ENCODE results near the gene DNAH1.

Gene DNAH1

DNA sequence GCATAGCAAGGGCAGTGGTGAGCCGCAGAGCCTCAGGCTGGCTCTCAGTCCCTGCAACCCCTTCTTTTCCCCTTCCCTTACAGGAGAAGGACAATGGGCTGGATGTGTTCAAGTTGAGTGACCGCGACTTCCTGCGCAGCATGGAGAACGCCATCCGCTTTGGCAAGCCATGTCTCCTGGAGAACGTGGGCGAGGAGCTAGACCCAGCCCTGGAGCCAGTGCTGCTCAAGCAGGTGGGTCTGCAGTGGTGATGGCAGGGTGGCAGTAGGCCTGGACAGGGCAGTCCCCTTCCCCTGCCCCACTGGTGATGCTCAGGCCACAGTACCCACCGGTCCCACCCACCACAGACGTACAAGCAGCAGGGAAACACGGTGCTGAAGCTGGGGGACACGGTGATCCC lies 75.0 kb downstream of the DNAH1 start:
- DNase-seq (ENCODE audit: low spot score): no peak

DNA sequence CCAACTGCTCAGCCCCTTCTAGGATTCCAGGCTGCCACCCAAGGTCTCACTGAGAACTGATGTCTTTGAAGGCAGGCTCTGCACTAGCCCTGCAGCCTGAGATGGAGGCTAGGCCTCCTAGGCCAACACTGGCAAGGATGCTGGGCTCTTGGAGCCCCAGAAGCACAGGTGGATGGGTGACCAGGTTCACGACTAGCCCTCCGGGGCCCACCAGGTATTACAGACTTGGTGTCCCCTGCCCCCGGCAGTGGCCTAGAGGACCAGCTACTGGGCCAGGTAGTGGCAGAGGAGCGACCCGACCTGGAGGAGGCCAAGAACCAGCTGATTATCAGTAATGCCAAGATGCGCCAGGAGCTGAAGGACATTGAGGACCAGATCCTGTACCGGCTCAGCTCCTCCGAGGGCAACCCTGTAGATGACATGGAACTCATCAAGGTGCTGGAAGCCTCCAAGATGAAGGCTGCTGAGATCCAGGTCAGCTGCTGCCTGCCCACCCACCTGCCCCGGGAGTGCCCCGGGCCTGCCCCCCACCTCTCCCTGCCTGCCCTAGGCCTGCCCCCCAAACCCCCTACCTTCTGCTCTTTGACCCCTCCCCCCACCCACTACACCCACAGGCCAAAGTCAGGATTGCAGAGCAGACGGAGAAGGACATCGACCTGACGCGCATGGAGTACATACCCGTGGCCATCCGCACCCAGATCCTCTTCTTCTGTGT lies 76.3 kb downstream of the DNAH1 start:
- DNase-seq (ENCODE audit: low spot score): no peak

- no peak for DNase-seq (ENCODE audit: low spot score)
These were observed 77.2 kb downstream of the DNAH1 start for GRCh38 chr3:52393131-52393807.

GRCh38 chr3:52393959-52394670 lies 78.0 kb downstream of the DNAH1 start:
- DNase-seq (ENCODE audit: low spot score): no peak

DNA sequence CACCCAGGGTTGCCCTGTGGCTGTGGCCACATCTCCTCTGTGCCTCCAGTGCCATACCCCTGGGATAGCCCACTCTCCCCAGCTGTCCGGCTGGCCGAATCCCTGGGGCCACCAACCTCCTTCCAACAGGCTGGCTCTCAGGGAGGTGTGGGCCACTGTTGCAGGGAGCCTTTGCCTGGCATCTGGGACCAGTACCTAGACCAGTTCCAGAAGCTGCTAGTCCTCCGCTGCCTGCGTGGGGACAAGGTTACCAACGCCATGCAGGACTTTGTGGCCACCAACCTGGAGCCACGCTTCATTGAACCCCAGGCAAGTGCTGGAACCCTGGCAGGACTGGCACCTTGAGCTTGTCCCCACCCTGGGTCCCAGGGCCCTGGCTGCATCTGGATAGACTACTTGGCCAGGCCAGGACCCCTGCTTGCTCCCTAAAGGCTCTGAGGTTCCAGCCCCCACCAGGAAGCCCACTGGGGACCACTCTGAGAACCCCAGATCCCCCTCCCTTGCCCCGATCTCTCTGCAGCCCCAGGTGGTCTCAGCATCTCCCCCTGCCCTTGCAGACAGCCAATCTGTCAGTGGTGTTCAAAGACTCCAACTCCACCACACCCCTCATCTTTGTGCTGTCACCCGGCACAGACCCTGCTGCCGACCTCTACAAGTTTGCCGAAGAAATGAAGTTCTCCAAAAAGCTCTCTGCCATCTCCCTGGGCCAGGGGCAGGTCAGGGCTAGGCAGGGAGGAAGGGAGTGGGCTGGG lies 78.8 kb downstream of the DNAH1 start:
- no peak for DNase-seq (ENCODE audit: low spot score)

GRCh38 chr3:52395503-52395865 lies 79.4 kb downstream of the DNAH1 start:
- DNase-seq (ENCODE audit: low spot score): no peak

DNA sequence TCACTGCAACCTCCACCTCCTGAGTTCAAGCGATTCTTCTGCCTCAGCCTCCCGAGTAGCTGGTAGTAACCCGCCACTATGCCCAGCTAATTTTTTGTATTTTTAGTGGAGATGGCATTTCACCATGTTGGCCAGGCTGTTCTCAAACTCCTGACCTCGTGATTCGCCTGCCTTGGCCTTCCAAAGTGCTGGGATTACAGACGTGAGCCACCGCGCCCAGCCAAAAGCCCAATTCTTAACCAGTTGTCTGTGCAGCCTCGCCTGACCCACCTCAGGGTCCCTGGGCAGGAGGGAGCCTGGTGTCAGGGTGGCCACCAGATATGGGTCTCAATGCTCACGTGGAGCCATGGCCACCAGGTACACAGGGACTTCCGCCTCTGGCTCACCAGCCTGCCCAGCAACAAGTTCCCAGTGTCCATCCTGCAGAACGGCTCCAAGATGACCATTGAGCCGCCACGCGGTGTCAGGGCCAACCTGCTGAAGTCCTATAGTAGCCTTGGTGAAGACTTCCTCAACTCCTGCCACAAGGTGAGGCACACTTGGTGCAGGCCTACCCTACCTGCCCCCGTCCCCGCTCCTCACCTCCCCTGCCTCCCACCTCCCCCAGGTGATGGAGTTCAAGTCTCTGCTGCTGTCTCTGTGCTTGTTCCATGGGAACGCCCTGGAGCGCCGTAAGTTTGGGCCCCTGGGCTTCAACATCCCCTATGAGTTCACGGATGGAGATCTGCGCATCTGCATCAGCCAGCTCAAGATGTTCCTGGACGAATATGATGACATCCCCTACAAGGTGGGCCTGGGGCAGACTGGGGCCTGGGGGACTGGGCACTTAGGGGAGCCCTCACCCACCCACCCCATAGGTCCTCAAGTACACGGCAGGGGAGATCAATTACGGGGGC lies 80.1 kb downstream of the DNAH1 start:
- DNase-seq (ENCODE audit: low spot score): no peak

GRCh38 chr3:52396907-52397591 lies 80.9 kb downstream of the DNAH1 start:
- DNase-seq (ENCODE audit: low spot score): no peak

- DNase-seq (ENCODE audit: low spot score): peak; percentile 16
These were observed 81.7 kb downstream of the DNAH1 start for GRCh38 chr3:52397676-52398399.

- DNase-seq (ENCODE audit: low spot score): no peak
These were observed 82.6 kb downstream of the DNAH1 start for GRCh38 chr3:52398670-52399081.

DNA sequence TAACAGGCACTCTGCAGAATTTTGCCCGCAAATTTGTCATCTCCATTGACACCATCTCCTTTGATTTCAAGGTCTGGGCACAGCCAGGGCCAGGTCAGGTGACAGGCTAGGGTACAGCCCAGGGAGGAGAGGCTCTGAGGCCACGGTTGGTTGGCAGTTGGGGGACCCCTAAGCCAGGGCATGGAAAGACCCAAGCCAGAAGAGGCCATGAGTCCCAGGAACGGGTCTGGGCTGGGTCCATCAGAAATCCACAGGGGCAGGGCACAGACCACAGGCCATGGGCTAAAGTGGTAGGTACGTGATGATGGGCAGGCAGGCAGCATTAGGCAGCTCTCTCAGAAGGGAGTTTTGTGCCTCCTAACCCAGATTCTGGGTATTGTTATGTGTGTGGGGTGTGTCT lies 83.0 kb downstream of the DNAH1 start:
- no peak for DNase-seq (ENCODE audit: low spot score)

DNA sequence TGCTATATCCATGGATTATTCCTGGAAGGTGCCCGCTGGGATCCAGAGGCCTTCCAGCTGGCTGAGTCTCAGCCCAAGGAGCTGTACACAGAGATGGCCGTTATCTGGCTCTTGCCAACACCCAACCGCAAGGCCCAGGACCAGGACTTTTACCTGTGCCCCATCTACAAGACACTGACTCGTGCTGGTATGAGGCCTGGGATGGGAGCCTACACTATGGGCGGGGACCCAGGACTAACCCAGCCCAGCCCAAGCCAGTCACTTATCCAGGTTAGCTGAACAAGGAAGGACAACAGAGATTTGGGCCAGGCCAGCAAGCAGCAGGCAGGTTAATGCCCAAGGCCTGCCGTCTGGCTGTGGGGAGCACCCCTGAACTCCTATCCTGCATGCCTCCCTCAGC lies 83.5 kb downstream of the DNAH1 start:
- no peak for DNase-seq (ENCODE audit: low spot score)

- no peak for DNase-seq (ENCODE audit: low spot score)
These were observed 84.2 kb downstream of the DNAH1 start for GRCh38 chr3:52400275-52400793.

DNA sequence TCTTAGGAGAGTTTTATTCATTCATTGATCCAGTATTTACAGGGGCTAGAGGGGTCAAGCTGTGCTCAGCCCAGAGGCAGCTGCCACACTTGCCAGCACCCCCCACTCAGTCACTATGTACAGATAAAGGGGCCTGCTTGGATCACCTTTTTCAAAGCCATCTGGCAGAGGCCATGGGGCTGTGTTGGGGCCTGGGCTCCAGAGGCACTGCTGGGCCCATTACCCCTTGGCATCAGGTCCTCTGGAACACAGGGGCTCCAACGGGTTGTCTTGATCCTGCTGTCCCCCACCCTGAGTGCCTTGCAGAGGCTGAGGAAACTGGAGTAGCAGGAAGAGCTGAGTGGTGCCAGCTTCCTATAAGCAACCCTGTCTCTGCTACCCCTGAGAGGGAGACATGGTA lies 84.9 kb downstream of the DNAH1 start:
- no peak for DNase-seq (ENCODE audit: low spot score)

DNA sequence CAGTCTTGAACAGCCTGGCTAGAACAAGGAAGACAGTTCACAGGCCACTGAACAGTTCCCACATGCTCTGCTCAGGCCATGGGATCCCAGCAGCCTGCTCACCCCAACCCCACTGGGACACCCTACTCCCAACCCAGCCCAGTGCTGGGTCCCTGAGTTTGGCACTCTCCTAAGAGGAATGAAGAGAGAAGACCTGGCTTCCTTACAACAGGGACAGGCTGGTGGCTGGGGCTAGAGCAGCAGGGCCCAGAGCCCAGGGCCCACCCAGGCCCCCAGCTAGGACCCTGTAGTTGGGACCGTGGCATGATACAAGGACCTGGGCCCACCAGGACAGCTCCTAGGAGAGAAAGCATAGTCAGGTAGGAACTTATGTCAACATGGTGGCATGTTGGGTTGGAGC lies 85.4 kb downstream of the DNAH1 start:
- DNase-seq (ENCODE audit: low spot score): no peak

DNA sequence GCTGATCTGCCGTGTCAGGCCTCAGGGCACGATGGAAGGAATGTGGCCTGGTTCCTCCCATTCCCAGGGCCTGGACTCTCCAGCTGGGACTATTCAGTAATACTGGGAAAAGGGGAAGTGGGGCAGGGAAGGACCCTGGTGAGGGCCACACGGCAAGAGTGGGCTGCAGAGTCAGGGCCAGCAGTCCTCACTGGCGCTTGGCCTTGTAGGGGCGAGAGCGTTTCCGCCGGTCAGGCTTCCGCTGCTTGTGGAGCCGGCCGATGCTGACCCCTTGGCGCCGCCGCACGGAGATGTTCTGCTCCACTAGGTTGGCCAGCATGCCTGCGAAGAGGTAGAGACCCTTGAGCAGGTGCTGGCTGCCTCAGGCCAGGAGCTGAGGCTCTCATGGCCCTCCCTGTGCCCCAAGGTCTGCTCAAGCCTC lies 86.0 kb downstream of the DNAH1 start:
- DNase-seq (ENCODE audit: low spot score): no peak

- DNase-seq (ENCODE audit: low spot score): no peak
These were observed 86.7 kb downstream of the DNAH1 start for GRCh38 chr3:52402706-52403270.

GRCh38 chr3:52403271-52403841 lies 87.2 kb downstream of the DNAH1 start:
- DNase-seq (ENCODE audit: low spot score): no peak

DNA sequence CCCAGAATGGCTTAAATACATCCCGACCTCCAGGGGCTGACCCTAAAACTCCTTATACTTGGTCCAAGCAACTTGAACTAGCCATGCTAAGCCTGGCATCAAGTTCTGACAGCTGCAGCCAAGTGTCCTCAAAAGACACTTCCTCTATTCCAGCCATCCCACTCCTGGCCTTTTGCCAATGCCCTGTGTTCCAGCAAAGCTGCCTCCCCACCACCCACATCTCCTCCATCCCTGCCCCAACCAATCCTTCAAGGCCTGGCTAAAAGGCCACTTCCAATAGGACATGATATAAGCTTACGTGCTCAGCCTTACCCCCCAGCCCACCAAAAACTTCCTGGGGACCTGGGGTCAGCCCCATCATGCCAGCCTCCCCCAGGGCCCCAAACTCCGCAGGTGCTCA lies 87.8 kb downstream of the DNAH1 start:
- DNase-seq (ENCODE audit: low spot score): no peak
